ENCODE results near the gene UROC1. TPM values are rescaled to one million over a fixed set of nuclear protein-coding genes. Genes with fewer than 3 reads are reported as not detected.
A peak's percentile ranks its signal among the peaks of the same experiment; 100 is the strongest.

Gene UROC1
- total and polyA plus RNA-seq, 2 experiments from 2014 or later: not detected

GRCh38 chr3:126439968-126440708, 77.4 kb downstream of the UROC1 start:
- H3K4me3 Mint-ChIP-seq: no peak overlapping the region
- Histone ChIP-seq H2AFZ (no peak overlapping the region), H3K27me3 (ENCODE audit: insufficient read depth) (no peaks in the 10 kb centered on the region), H3K36me3 (ENCODE audit: insufficient read depth) (no peaks in the 10 kb centered on the region), H3K9me2 (ENCODE audit: insufficient read depth) (no peaks in the 10 kb centered on the region), H3K4me1 (ENCODE audit: insufficient read depth) (no peaks in the 10 kb centered on the region), H3K4me3 (no peak overlapping the region), H3F3A (replicated peaks; ENCODE audit: low read depth) (no peaks in the 10 kb centered on the region), H3K4me2 (no peak overlapping the region), H3K79me2 (replicated peaks; ENCODE audit: insufficient read depth) (no peaks in the 10 kb centered on the region), H3K27ac (ENCODE audit: low read depth) (no peak overlapping the region), H4K20me1 (replicated peaks; ENCODE audit: insufficient read depth) (no peaks in the 10 kb centered on the region)
- H3K4me1 Mint-ChIP-seq: peaks cover 35% of the 10 kb centered on the region
- peaks cover 2% of the 10 kb centered on the region for H3K27me3 Mint-ChIP-seq (ENCODE audit: insufficient read depth, low read depth, poor library complexity)
- H3K27ac Mint-ChIP-seq: peak overlapping the region; percentile 59; the same call in 1 of the 2 replicates
- peak; percentile 51 for ATAC-seq
- peaks cover 19% of the 10 kb centered on the region for H3K36me3 Mint-ChIP-seq (ENCODE audit: low read depth)
- H3K9me3 Mint-ChIP-seq: no peaks in the 10 kb centered on the region
- no peak for TF ChIP-seq EZH2 (IDR thresholded peaks at IDR 0.05; ENCODE audit: low read depth, unreplicated experiment)
- TF ChIP-seq ZNF331 (CRISPR knock-in tag; IDR thresholded peaks at IDR 0.05; ENCODE audit: low read depth): no peak
- TF ChIP-seq NANOG (IDR thresholded peaks at IDR 0.05; ENCODE audit: borderline replicate concordance): no peak
- no peak for TF ChIP-seq EZH2phosphoT487 (IDR thresholded peaks at IDR 0.05; ENCODE audit: unreplicated experiment)
- no peak for TF ChIP-seq CTCF (conservative IDR thresholded peaks at IDR 0.05; ENCODE audit: low read depth in 2 of 2)
- no peak for TF ChIP-seq ZNF462 (CRISPR knock-in tag; IDR thresholded peaks at IDR 0.05)
- no peak for TF ChIP-seq REST (IDR thresholded peaks at IDR 0.05; ENCODE audit: unreplicated experiment)
- TF ChIP-seq JUNB (IDR thresholded peaks at IDR 0.05; ENCODE audit: unreplicated experiment): no peak
- no peak for DNase-seq (ENCODE audit: low spot score)
